ENCODE data around the gene EGFL7. TPM values are rescaled to one million over a fixed set of nuclear protein-coding genes. Genes with fewer than 3 reads are reported as not detected.

The EGFL7 gene
- total and polyA plus RNA-seq, 2 of the 8 experiments (the other 6 are each of a cell fraction or from before 2014, with no cell fraction given): 37.8 to 53.4 TPM

DNA sequence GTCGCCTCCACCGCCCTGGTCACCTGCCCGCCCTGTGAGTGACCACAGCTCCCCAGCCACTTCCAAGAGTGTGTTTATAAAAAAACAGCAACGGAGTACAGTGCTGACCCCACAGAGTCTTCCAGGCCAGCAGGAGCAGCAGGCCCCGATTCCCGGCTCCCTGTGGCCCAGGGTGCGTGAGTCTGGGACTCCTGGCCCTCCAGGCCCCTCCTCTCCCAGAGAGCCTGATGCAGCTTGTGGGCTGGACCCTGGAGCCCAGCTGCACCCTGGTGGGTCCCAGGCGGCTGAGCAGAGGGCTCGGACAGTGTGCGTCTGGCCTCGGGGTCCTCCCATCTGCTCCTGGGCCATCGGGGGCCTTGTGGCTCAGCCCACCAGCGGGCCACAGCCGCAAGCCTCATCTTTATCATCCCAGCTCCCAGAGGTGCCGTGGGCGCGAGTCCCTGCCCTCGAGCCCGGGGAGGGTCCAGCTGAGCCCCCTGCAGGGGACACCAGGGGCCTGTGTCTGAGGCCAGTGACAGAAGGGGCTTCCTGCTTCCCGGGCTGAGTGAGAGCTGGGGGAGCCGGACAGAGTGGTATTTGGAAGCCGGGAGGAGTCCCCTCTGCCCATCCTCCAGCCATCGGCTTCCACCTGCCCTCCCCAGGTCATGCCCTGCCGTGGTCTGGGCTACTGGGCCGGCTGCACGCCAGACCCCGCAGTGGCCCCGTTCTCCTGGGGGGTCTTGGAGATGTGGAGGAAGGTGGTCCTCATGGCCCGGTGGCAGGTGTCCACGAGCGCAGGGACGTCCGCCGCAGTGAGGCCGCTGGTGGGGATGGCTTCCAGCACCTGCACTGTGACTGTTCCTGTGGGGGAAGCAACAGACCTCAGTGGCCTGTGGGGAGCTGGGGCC, 10.6 kb downstream of the EGFL7 start:
- no peaks in the 10 kb centered on the region for H3K27me3 ChIP-seq (replicated peaks in 1 of 4; ENCODE audit: control insufficient read depth in 3 of 4, extremely low read depth in 1 of 4, insufficient read depth in 3 of 4, low read length in 3 of 4)
- FAIRE-seq (no peak), DNase-seq (ENCODE audit: low read depth in 1 of 2, low spot score in 2 of 2) (no peak)
- no peaks in the 10 kb centered on the region for H3K79me1 ChIP-seq (ENCODE audit: low read depth, low read length)
- H2BK15ac ChIP-seq (ENCODE audit: low read length): no peak overlapping the region
- no peak overlapping the region for H3K4me3 ChIP-seq (ENCODE audit: extremely low read depth in 1 of 4, insufficient read depth in 2 of 4, low read depth in 3 of 4, low read length in 4 of 4)
- H4K91ac ChIP-seq (replicated peaks; ENCODE audit: insufficient read length, low read length): no peak overlapping the region
- ChIA-PET CTCF (ENCODE audit: partially characterized antibody) (interaction anchor here (0.6 to 6.5 kb wide), 16 partner anchors 12 to 214 kb away, joined by 3 to 125 read pairs (median 10); partner anchors contain the start of genes AGPAT2 and EGFL7), POLR2A (ENCODE audit: partially characterized antibody) (interaction anchor here (0.9 to 3.2 kb wide), 5 partner anchors 8 to 100 kb away, joined by 3 to 15 read pairs (median 3); no protein-coding TSS in a partner anchor)
- WGBS, 2 experiments (ENCODE audit: extremely low coverage in 1 of 2, insufficient coverage in 1 of 2, insufficient read length in 1 of 2, insufficient replicate concordance in 2 of 2, low coverage in 1 of 2, low lambda C conversion rate in 2 of 2, missing lambda C conversion rate in 1 of 2): 90% methylated on average over 33 of the region's 35 CpGs; no CpG with 5 or more reads in 1 of the 2 experiments
- no peak overlapping the region for H2AFZ ChIP-seq (ENCODE audit: low read length)
- no peaks in the 10 kb centered on the region for H3K9me3 ChIP-seq (ENCODE audit: insufficient read depth in 2 of 2, low read depth in 1 of 2, low read length in 1 of 2)
- no peak overlapping the region for H3K9ac ChIP-seq (replicated peaks in 1 of 4; ENCODE audit: extremely low read depth in 1 of 4, low read depth in 3 of 4, low read length in 3 of 4)
- no peak overlapping the region for H3K14ac ChIP-seq (ENCODE audit: insufficient read length)
- H2BK5ac ChIP-seq (ENCODE audit: low read depth, low read length): no peak overlapping the region
- H3K36me3 ChIP-seq (ENCODE audit: control insufficient read depth in 2 of 4, insufficient read depth in 4 of 4, low read length in 3 of 4): no peaks in the 10 kb centered on the region; a peak in 2 of 8 replicates
- no peak overlapping the region for H2AK5ac ChIP-seq (ENCODE audit: low read depth, low read length)
- H3K18ac ChIP-seq (ENCODE audit: extremely low read depth, low read length): no peak overlapping the region
- H3K79me2 ChIP-seq (ENCODE audit: control insufficient read depth in 1 of 2, insufficient read depth in 2 of 2, low read length in 2 of 2): no peaks in the 10 kb centered on the region
- no peak overlapping the region for H3K4ac ChIP-seq (replicated peaks; ENCODE audit: insufficient read length, low read depth, low read length)
- H4K5ac ChIP-seq (ENCODE audit: insufficient read length, low read depth, low read length): no peak overlapping the region
- no peak overlapping the region for H3K23ac ChIP-seq (ENCODE audit: insufficient read length)
- no peaks in the 10 kb centered on the region for H3K23me2 ChIP-seq (ENCODE audit: low read depth, low read length)
- no peak overlapping the region for H3K27ac ChIP-seq (ENCODE audit: low read depth, low read length)
- no peak overlapping the region; the same call in 1 of the 2 replicates for H4K8ac ChIP-seq (ENCODE audit: extremely low read depth, insufficient read depth, low read length)
- H2BK12ac ChIP-seq (ENCODE audit: low read depth, low read length): no peak overlapping the region
- no peak overlapping the region for H2BK120ac ChIP-seq (replicated peaks; ENCODE audit: low read depth, low read length)
- H3K4me2 ChIP-seq (ENCODE audit: insufficient read depth in 1 of 2, low read depth in 2 of 2, low read length in 2 of 2): no peak overlapping the region
- no peak overlapping the region for H2BK20ac ChIP-seq (ENCODE audit: low read length)
- no peak overlapping the region for H3K56ac ChIP-seq (replicated peaks; ENCODE audit: insufficient read length, low read depth, low read length)
- peaks cover 0 to 8% of the 10 kb centered on the region in 2 experiments for H4K20me1 ChIP-seq (replicated peaks in 1 of 2; ENCODE audit: control insufficient read depth in 1 of 2, insufficient read depth in 2 of 2, low read length in 2 of 2)
- peaks cover 0 to 4% (median 0%) of the 10 kb centered on the region in 4 experiments; a peak in 1 of 7 replicates for H3K4me1 ChIP-seq (replicated peaks in 1 of 4; ENCODE audit: control insufficient read depth in 3 of 4, insufficient read depth in 4 of 4, low read length in 3 of 4)
- TF ChIP-seq SIRT6 (IDR thresholded peaks at IDR 0.05; ENCODE audit: low read length) (no peak), EZH2 (IDR thresholded peaks at IDR 0.05; ENCODE audit: low read depth, low read length, severe bottlenecking) (no peak), KDM1A (IDR thresholded peaks at IDR 0.05; ENCODE audit: borderline replicate concordance, low read length) (no peak), SUZ12 (IDR thresholded peaks at IDR 0.05; ENCODE audit: low read length) (no peak), BRCA1 (IDR thresholded peaks at IDR 0.05; ENCODE audit: low read depth, low read length) (no peak), CBX5 (IDR thresholded peaks at IDR 0.05; ENCODE audit: low read depth, low read length) (no peak), MAFK (IDR thresholded peaks at IDR 0.05; ENCODE audit: low read depth, low read length) (no peak), RNF2 (IDR thresholded peaks at IDR 0.05; ENCODE audit: borderline replicate concordance, low read depth, low read length, missing control alignments, poor library complexity, severe bottlenecking) (no peak), SRF (IDR thresholded peaks at IDR 0.05; ENCODE audit: low read depth, low read length) (no peak), GTF2F1 (IDR thresholded peaks at IDR 0.05; ENCODE audit: borderline replicate concordance, low read depth, low read length) (no peak), SIX5 (IDR thresholded peaks at IDR 0.05; ENCODE audit: low read depth, low read length) (no peak)
- TF ChIP-seq, protein P1, sequence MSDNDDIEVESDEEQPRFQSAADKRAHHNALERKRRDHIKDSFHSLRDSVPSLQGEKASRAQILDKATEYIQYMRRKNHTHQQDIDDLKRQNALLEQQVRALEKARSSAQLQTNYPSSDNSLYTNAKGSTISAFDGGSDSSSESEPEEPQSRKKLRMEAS (IDR thresholded peaks at IDR 0.05): no peak
